Progenitor cell of endocrine pancreas (in vitro differentiated cells): ENCODE results near the gene USP32. TPM values are rescaled to one million over a fixed set of nuclear protein-coding genes. Genes with fewer than 3 reads are reported as not detected.
"Not testable (repeated sequence)": the region's sequence is repeated elsewhere in the genome, so short reads cannot be mapped to it uniquely, and the experiment has no call there.

ENCODE experiments used
- DNase-seq: peaks from one replicate; pipeline ENCODE4 v3.0.0; 2021; ENCODE audit warnings: low spot score; ENCODE audit not compliant: unreplicated experiment
- H3K27ac Mint-ChIP-seq: 2 replicates; pipeline ENCODE4 v1.8.0; 2021; ENCODE audit warnings: mild to moderate bottlenecking, moderate library complexity, mixed read lengths
- H3K27me3 Mint-ChIP-seq: 2 replicates; pipeline ENCODE4 v1.8.0; 2021; ENCODE audit warnings: mixed read lengths
- H3K36me3 Mint-ChIP-seq: 2 replicates; pipeline ENCODE4 v1.8.0; 2022; ENCODE audit warnings: mixed read lengths; ENCODE audit not compliant: insufficient read depth
- H3K4me1 Mint-ChIP-seq: 2 replicates; pipeline ENCODE4 v1.8.0; 2021; ENCODE audit warnings: low read depth, mixed read lengths
- H3K4me3 Mint-ChIP-seq: 2 replicates; pipeline ENCODE4 v1.8.0; 2021; ENCODE audit warnings: low read depth, mild to moderate bottlenecking, moderate library complexity, mixed read lengths
- H3K9me3 Mint-ChIP-seq: 2 replicates; pipeline ENCODE4 v1.8.0; 2021; ENCODE audit warnings: low read depth, mixed read lengths
- CTCF ChIP-seq: fragments of 200-600 bp; sonication (generic); IDR thresholded peaks from one replicate; pipeline ENCODE4 v1.5.0; 2021; ENCODE audit warnings: antibody characterized with exemption, mild to moderate bottlenecking; ENCODE audit not compliant: unreplicated experiment
- total RNA-seq: library from RNA; stranded (reverse); gene quantifications from 2 replicates; pipeline ENCODE4 v1.2.1, GENCODE V29; 2021

Gene USP32
- total RNA-seq, 1 donor from 2014 or later, result 42.7 TPM

DNA sequence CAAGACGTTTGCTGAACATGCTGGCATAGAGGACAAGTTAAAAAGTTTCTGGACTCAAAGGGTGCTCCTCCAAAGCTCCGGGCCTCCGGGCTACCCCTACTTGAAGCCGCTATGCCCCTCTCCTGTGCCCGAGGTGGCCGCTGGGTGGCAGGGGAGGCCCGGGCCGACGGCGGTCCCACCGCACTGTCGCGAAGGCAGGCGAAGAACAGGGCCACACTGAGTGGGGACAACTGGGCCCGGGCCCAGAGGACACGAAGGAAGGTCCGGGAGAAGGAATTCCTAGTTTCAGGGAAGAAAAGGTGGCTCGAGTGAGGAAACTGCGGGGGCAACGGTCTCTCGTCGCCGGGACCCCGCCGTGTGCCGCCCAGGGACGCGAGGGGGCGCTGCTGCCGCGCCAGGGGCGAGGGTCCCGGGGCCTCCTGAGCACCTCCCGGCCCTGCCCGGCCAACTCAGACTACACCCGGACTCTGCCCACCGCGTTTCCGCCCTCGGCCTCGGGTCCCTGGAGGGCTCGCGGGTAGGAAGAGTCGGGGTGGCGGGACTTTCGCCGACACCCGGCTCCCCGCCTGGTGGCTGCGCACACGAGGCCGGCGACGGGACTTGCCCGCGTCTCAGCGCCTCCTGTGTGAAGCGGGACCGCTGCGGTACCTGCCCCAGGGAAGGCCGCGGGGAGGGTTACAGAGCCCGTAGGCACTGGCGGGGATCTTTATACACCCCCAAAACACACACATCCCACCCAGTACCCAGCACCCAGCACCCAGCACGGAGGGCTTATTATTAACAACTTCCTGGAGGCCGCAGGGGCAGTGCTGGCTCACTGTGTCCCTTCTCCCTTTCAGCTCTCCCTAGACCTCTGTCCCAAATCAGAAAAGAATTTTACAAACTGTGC lies 29.6 kb upstream of the USP32 start:
- Mint-ChIP-seq H3K27ac (peak overlapping the region; percentile 82), H3K4me3 (peak overlapping the region; percentile 73), H3K9me3 (no peaks in the 10 kb centered on the region), H3K27me3 (peaks cover 14% of the 10 kb centered on the region), H3K36me3 (no peaks in the 10 kb centered on the region), H3K4me1 (peaks cover 3% of the 10 kb centered on the region)
- DNase-seq, result peak; percentile 56
- peak; percentile 100 for TF ChIP-seq CTCF

- H3K4me3 Mint-ChIP-seq, DNase-seq, H3K9me3 Mint-ChIP-seq, H3K27ac Mint-ChIP-seq, H3K4me1 Mint-ChIP-seq, H3K36me3 Mint-ChIP-seq: not testable (repeated sequence)
- peaks cover 14% of the 10 kb centered on the region for H3K27me3 Mint-ChIP-seq
Observed at GRCh38 chr17:60419875-60420274, 27.9 kb upstream of the USP32 start.

DNA sequence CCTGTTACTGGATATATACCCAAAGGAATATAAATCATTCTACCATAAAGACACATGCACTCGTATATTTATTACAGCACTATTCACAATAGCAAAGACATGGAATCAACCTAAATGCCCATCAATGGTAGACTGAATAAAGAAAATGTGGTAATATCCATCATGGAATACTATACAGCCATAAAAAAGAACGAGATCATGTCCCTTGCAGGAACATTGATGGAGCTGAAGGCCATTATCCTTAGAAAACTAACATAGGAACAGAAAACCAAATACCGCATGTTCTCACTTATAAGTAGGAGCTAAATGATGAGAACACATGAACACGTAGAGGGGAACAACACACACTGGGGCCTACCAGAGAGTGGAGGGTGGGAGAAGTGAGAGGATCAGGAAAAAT lies 27.1 kb upstream of the USP32 start:
- H3K36me3 Mint-ChIP-seq, H3K27ac Mint-ChIP-seq, H3K4me1 Mint-ChIP-seq, H3K4me3 Mint-ChIP-seq, DNase-seq, H3K9me3 Mint-ChIP-seq: not testable (repeated sequence)
- peaks cover 14% of the 10 kb centered on the region for H3K27me3 Mint-ChIP-seq

- no peak for DNase-seq
- no peak for TF ChIP-seq CTCF
- Mint-ChIP-seq H3K4me3 (no peak overlapping the region), H3K36me3 (no peaks in the 10 kb centered on the region), H3K4me1 (peaks cover 3% of the 10 kb centered on the region), H3K27me3 (peaks cover 4% of the 10 kb centered on the region), H3K27ac (no peak overlapping the region), H3K9me3 (no peaks in the 10 kb centered on the region)
Observed at GRCh38 chr17:60416368-60416925, 24.5 kb upstream of the USP32 start.

GRCh38 chr17:60415146-60415545 lies 23.2 kb upstream of the USP32 start:
- no peak for DNase-seq
- no peaks in the 10 kb centered on the region for H3K27me3 Mint-ChIP-seq
- no peaks in the 10 kb centered on the region for H3K36me3 Mint-ChIP-seq
- no peak for TF ChIP-seq CTCF
- H3K4me1 Mint-ChIP-seq, result no peaks in the 10 kb centered on the region
- no peak overlapping the region for H3K27ac Mint-ChIP-seq
- no peak overlapping the region for H3K4me3 Mint-ChIP-seq
- no peaks in the 10 kb centered on the region for H3K9me3 Mint-ChIP-seq

DNA sequence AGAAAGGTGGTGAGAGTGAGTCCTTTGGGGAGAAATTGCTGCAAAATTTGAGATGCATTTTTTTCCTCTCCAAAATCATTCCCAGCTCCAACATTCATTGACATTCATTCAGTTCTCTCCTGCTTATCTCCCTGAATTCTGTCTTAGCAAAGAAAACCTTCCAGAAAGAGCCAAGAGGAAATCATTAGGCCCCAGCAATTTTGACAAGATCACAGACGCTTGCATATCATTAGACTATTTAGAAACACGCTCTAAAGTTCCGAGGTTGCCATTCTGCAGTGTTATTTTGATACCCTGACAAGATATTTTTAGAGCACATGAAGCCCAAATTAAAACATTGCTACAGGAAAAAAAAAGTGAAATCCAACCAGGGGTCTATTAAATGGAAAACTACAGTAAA lies 20.8 kb upstream of the USP32 start:
- no peaks in the 10 kb centered on the region for H3K36me3 Mint-ChIP-seq
- H3K9me3 Mint-ChIP-seq, result no peaks in the 10 kb centered on the region
- H3K4me3 Mint-ChIP-seq, result no peak overlapping the region
- no peak for TF ChIP-seq CTCF
- H3K27ac Mint-ChIP-seq, result no peak overlapping the region
- DNase-seq, result no peak
- H3K4me1 Mint-ChIP-seq, result no peaks in the 10 kb centered on the region
- H3K27me3 Mint-ChIP-seq, result no peaks in the 10 kb centered on the region
